SK-N-SH (cell line): ENCODE measurements around the gene CKB. TPM values are rescaled to one million over a fixed set of nuclear protein-coding genes. Genes with fewer than 3 reads are reported as not detected.

Source experiments
- CTCF ChIA-PET: fragments of 300-600, 350-600 bp; formaldehyde crosslinking; extraction: SDS; loops from one replicate; lab custom pipeline; 2021; lab: Yijun Ruan, JAX
- POLR2A ChIA-PET: fragments of 350-600 bp; sonication (Branson Sonifier 250); formaldehyde crosslinking; extraction: SDS; loops from one replicate; lab custom pipeline; 2020; ENCODE audit warnings: antibody characterized with exemption, inconsistent platforms; lab: Yijun Ruan, JAX
- DNase-seq: peaks from one replicate; pipeline ENCODE4 v3.0.0; 2012
- H2AFZ ChIP-seq: fragments of 200-600 bp; sonication (generic); 2 replicates; pipeline ENCODE4 v1.8.1; 2016; ENCODE audit warnings: antibody characterized with exemption, mild to moderate bottlenecking, low read depth
- H3F3A ChIP-seq: fragments of 200-600 bp; sonication (generic); replicated peaks from 2 replicates; pipeline ENCODE3; 2016; ENCODE audit warnings: antibody characterized with exemption, mild to moderate bottlenecking; ENCODE audit not compliant: insufficient read depth
- H3K27ac ChIP-seq, 2 experiments: fragments of 200-500 bp in 1 of 2; fragments of 200-600 bp in 1 of 2; sonication (Bioruptor generic) in 1 of 2; sonication (generic), shearing (Covaris generic) in 1 of 2; 2 replicates each; pipeline versions ENCODE4 v1.5.1 to v1.6.1; 2014 to 2016; ENCODE audit warnings: low read depth in 2 of 2, inconsistent platforms in 1 of 2, low read length in 1 of 2, mild to moderate bottlenecking in 1 of 2, mixed read lengths in 1 of 2
- H3K27me3 ChIP-seq: fragments of 200-600 bp; sonication (generic), shearing (Covaris generic); 2 replicates; pipeline ENCODE4 v1.6.1; 2016; ENCODE audit warnings: mixed run types; ENCODE audit not compliant: insufficient read depth
- H3K36me3 ChIP-seq, 2 experiments: fragments of 200-500 bp in 1 of 2; fragments of 200-600 bp in 1 of 2; sonication (Bioruptor generic) in 1 of 2; sonication (generic) in 1 of 2; replicated peaks in 1 of 2; 2 replicates each; pipeline versions ENCODE3 to v1.5.1; 2014 to 2016; ENCODE audit warnings: low read length in 1 of 2, mild to moderate bottlenecking in 1 of 2; ENCODE audit not compliant: insufficient read depth in 2 of 2, control insufficient read depth in 1 of 2
- H3K4me1 ChIP-seq, 2 experiments: fragments of 200-500 bp in 1 of 2; fragments of 200-600 bp in 1 of 2; sonication (Bioruptor generic) in 1 of 2; sonication (generic), shearing (Covaris generic) in 1 of 2; 2 replicates each; pipeline versions ENCODE4 v1.5.1 to v1.6.1; 2014 to 2016; ENCODE audit warnings: low read depth in 1 of 2, low read length in 1 of 2, mixed run types in 1 of 2; ENCODE audit not compliant: insufficient read depth in 2 of 2, control insufficient read depth in 1 of 2
- H3K4me2 ChIP-seq: fragments of 200-600 bp; sonication (generic), shearing (Covaris generic); 2 replicates; pipeline ENCODE4 v1.6.1; 2017; ENCODE audit warnings: mixed run types
- H3K4me3 ChIP-seq, 2 experiments: fragments of 200-500 bp in 1 of 2; fragments of 200-600 bp in 1 of 2; sonication (Bioruptor generic) in 1 of 2; sonication (generic), shearing (Covaris generic) in 1 of 2; 2 replicates each; pipeline versions ENCODE4 v1.5.1 to v1.8.1; 2014 to 2016; ENCODE audit warnings: low read depth in 2 of 2, inconsistent platforms in 1 of 2, low read length in 1 of 2, mild to moderate bottlenecking in 1 of 2, mixed read lengths in 1 of 2, moderate library complexity in 1 of 2
- H3K79me2 ChIP-seq: fragments of 200-600 bp; sonication (generic); 2 replicates; pipeline ENCODE4 v1.8.1; 2017; ENCODE audit warnings: mild to moderate bottlenecking; ENCODE audit not compliant: insufficient read depth
- H3K9ac ChIP-seq: fragments of 200-600 bp; sonication (generic); 2 replicates; pipeline ENCODE4 v1.6.1; 2017; ENCODE audit warnings: mixed run types
- H3K9me2 ChIP-seq: fragments of 200-600 bp; sonication (generic); 2 replicates; pipeline ENCODE4 v1.6.1; 2017; ENCODE audit warnings: mixed run types
- H3K9me3 ChIP-seq: fragments of 200-600 bp; sonication (generic); 2 replicates; pipeline ENCODE4 v1.6.1; 2017; ENCODE audit warnings: mixed run types, mild to moderate bottlenecking, moderate library complexity
- H4K20me1 ChIP-seq: fragments of 200-600 bp; sonication (generic); 2 replicates; pipeline ENCODE4 v1.6.1; 2017; ENCODE audit warnings: mild to moderate bottlenecking, mixed run types; ENCODE audit not compliant: insufficient read depth
- CHD2 ChIP-seq: fragments of 150-350 bp; IDR thresholded peaks from 2 replicates; pipeline ENCODE4 v1.6.1; 2018; ENCODE audit warnings: low read length; ENCODE audit not compliant: partially characterized antibody
- CTCF ChIP-seq: fragments of 200-600 bp; sonication (generic); IDR thresholded peaks from 2 replicates; pipeline ENCODE4 v1.6.1; 2017; ENCODE audit warnings: antibody characterized with exemption, mild to moderate bottlenecking, moderate library complexity
- EP300 ChIP-seq, 2 experiments: IDR thresholded peaks; 2 replicates each; pipeline versions ENCODE4 v1.4.0 to v1.6.1; 2012; ENCODE audit warnings: borderline replicate concordance in 1 of 2, low read depth in 1 of 2, low read length in 1 of 2
- FOSL2 ChIP-seq: IDR thresholded peaks from 2 replicates; pipeline ENCODE4 v1.4.0; 2012; ENCODE audit warnings: low read depth, mild to moderate bottlenecking, moderate library complexity, borderline replicate concordance
- FOXM1 ChIP-seq: IDR thresholded peaks from 2 replicates; pipeline ENCODE4 v1.4.0; 2012; ENCODE audit warnings: low read depth, mild to moderate bottlenecking
- GABPA ChIP-seq: IDR thresholded peaks from 2 replicates; pipeline ENCODE4 v1.4.0; 2012; ENCODE audit warnings: low read depth, mild to moderate bottlenecking
- GATA2 ChIP-seq: sonication (generic); formaldehyde crosslinking; IDR thresholded peaks from 2 replicates; pipeline ENCODE4 v1.5.0; 2020; ENCODE audit warnings: mild to moderate bottlenecking, missing genetic modification reagents
- JUND ChIP-seq: IDR thresholded peaks from 2 replicates; pipeline ENCODE4 v1.4.0; 2012
- NRF1 ChIP-seq: IDR thresholded peaks from 2 replicates; pipeline ENCODE4 v1.6.1; 2012; ENCODE audit warnings: low read depth, mild to moderate bottlenecking, low read length
- PBX3 ChIP-seq: IDR thresholded peaks from 2 replicates; pipeline ENCODE4; 2012
- RAD21 ChIP-seq: IDR thresholded peaks from 2 replicates; pipeline ENCODE4 v1.6.1; 2012; ENCODE audit warnings: mild to moderate bottlenecking, low read length
- RCOR1 ChIP-seq: fragments of 150-350 bp; IDR thresholded peaks from 2 replicates; pipeline ENCODE4 v1.6.1; 2017; ENCODE audit warnings: antibody characterized with exemption, low read length
- RXRA ChIP-seq: IDR thresholded peaks from 2 replicates; pipeline ENCODE4 v1.4.0; 2012; ENCODE audit warnings: low read depth, mild to moderate bottlenecking, borderline replicate concordance
- SIN3A ChIP-seq: IDR thresholded peaks from 2 replicates; pipeline ENCODE4 v1.6.1; 2012; ENCODE audit warnings: low read depth, mild to moderate bottlenecking, low read length, moderate library complexity, borderline replicate concordance
- SMC3 ChIP-seq: IDR thresholded peaks from 2 replicates; pipeline ENCODE4 v1.6.1; 2012; ENCODE audit warnings: low read depth, low read length, improper control_type of control experiment
- TCF12 ChIP-seq: IDR thresholded peaks from 2 replicates; pipeline ENCODE4 v1.4.0; 2012
- TEAD4 ChIP-seq: IDR thresholded peaks from 2 replicates; pipeline ENCODE4 v1.4.0; 2012; ENCODE audit warnings: mild to moderate bottlenecking, borderline replicate concordance; ENCODE audit not compliant: insufficient read depth
- YY1 ChIP-seq: IDR thresholded peaks from 2 replicates; pipeline ENCODE4 v1.4.0; 2012; ENCODE audit warnings: low read depth, mild to moderate bottlenecking
- ZBTB33 ChIP-seq: IDR thresholded peaks from 2 replicates; pipeline ENCODE4 v1.4.0; 2012; ENCODE audit warnings: low read depth, borderline replicate concordance
- WGBS: methylation state at CpG from one replicate; pipeline ENCODE4 v1.1.6; 2017; ENCODE audit warnings: low lambda C conversion rate; 5-methylcytosine and 5-hydroxymethylcytosine counted together
- polyA plus RNA-seq, 3 experiments: library from polyadenylated mRNA; depleted of rRNA; stranded (reverse); fragments of >200 nt; gene quantifications; 2 replicates each; pipeline ENCODE4 v1.2.3, GENCODE V29; 2012

Gene CKB
- polyA plus RNA-seq, 1 of the 3 experiments (the other 2 are of a cell fraction) = 53.0 TPM

GRCh38 chr14:103534576-103535061, 12.0 kb upstream of the CKB start:
- Histone ChIP-seq H3K4me2 (no peak overlapping the region), H3K9me2 (no peaks in the 10 kb centered on the region)
- CTCF ChIA-PET = interaction anchor here (1.2 to 8.5 kb wide), 3 partner anchors 12 to 34 kb away, joined by 4 to 52 read pairs (median 4); no protein-coding TSS in a partner anchor
- TF ChIP-seq RCOR1 (no peak), GABPA (no peak), JUND (no peak), PBX3 (no peak), NRF1 (no peak), SIN3A (no peak), CTCF (no peak), EP300 (IDR thresholded peaks at IDR 0.05; ENCODE audit: borderline replicate concordance in 1 of 2, low read depth in 1 of 2, low read length in 1 of 2) (no peak), CHD2 (no peak), TEAD4 (no peak), YY1 (no peak), GATA2 (CRISPR knock-in tag) (no peak), FOXM1 (no peak), FOSL2 (no peak), TCF12 (no peak), RAD21 (no peak), SMC3 (no peak), ZBTB33 (no peak), RXRA (no peak)
- TF ChIP-seq, all 33 proteins: peak for 0
- Histone ChIP-seq H3K9me3 (no peaks in the 10 kb centered on the region), H3F3A (no peaks in the 10 kb centered on the region), H3K79me2 (peaks cover 28% of the 10 kb centered on the region), H2AFZ (no peak overlapping the region), H3K4me1 (peaks cover 0 to 22% of the 10 kb centered on the region in 2 experiments; a peak in 1 of 4 replicates), H4K20me1 (peaks cover 9% of the 10 kb centered on the region; the same call in 1 of the 2 replicates), H3K27ac (no peak overlapping the region), H3K27me3 (no peaks in the 10 kb centered on the region), H3K36me3 (peaks cover 0 to 32% of the 10 kb centered on the region in 2 experiments), H3K4me3 (no peak overlapping the region), H3K9ac (no peak overlapping the region)
- POLR2A ChIA-PET = no interaction called here
- no peak for DNase-seq
- WGBS = 96% methylated on average over 15 of the region's 22 CpGs
